Activated CD8-positive, alpha-beta memory T cell treated with anti-CD3 and anti-CD28 coated beads for 24 hours (primary cell): ENCODE measurements around the gene PPP1R7.

Experiments
- DNase-seq: peaks from one replicate; pipeline ENCODE4 v3.0.0-alpha.2; 2020

PPP1R7 gene

GRCh38 chr2:241198381-241199279 is 48.4 kb downstream of the PPP1R7 start:
- DNase-seq: no peak

- DNase-seq: no peak
These were observed 49.0 kb downstream of the PPP1R7 start for GRCh38 chr2:241199286-241199685.

GRCh38 chr2:241199897-241200821 is 49.9 kb downstream of the PPP1R7 start:
- no peak for DNase-seq

GRCh38 chr2:241200822-241201395 is 50.6 kb downstream of the PPP1R7 start:
- no peak for DNase-seq

- no peak for DNase-seq
These were observed 51.4 kb downstream of the PPP1R7 start for GRCh38 chr2:241201445-241202267.

- DNase-seq: no peak
These were observed 52.0 kb downstream of the PPP1R7 start for GRCh38 chr2:241202268-241202585.

GRCh38 chr2:241202681-241203080 is 52.4 kb downstream of the PPP1R7 start:
- no peak for DNase-seq

- no peak for DNase-seq
These were observed 53.1 kb downstream of the PPP1R7 start for GRCh38 chr2:241203218-241204009.

- DNase-seq: no peak
These were observed 53.7 kb downstream of the PPP1R7 start for GRCh38 chr2:241204010-241204384.

GRCh38 chr2:241204490-241204889 is 54.2 kb downstream of the PPP1R7 start:
- DNase-seq: no peak

GRCh38 chr2:241205086-241205485 is 54.8 kb downstream of the PPP1R7 start:
- DNase-seq: no peak

- DNase-seq: no peak
These were observed 56.9 kb downstream of the PPP1R7 start for GRCh38 chr2:241207151-241207550.

GRCh38 chr2:241207641-241208040 is 57.4 kb downstream of the PPP1R7 start:
- DNase-seq: no peak

- DNase-seq: no peak
These were observed 57.8 kb downstream of the PPP1R7 start for GRCh38 chr2:241208058-241208457.

GRCh38 chr2:241209271-241209670 is 59.0 kb downstream of the PPP1R7 start:
- no peak for DNase-seq

GRCh38 chr2:241211276-241211675 is 61.0 kb downstream of the PPP1R7 start:
- DNase-seq: no peak

- DNase-seq: no peak
These were observed 62.8 kb downstream of the PPP1R7 start for GRCh38 chr2:241213041-241213440.

GRCh38 chr2:241213567-241213966 is 63.3 kb downstream of the PPP1R7 start:
- no peak for DNase-seq

- DNase-seq: no peak
These were observed 63.9 kb downstream of the PPP1R7 start for GRCh38 chr2:241214209-241214608.

- DNase-seq: no peak
These were observed 64.5 kb downstream of the PPP1R7 start for GRCh38 chr2:241214766-241215165.

GRCh38 chr2:241215421-241215820 is 65.2 kb downstream of the PPP1R7 start:
- no peak for DNase-seq
